Psoas muscle (tissue), 8 donors: ENCODE results near the gene CST9L. TPM values are rescaled to one million over a fixed set of nuclear protein-coding genes. Genes with fewer than 3 reads are reported as not detected.

Source experiments
- ATAC-seq, 4 donors: fragments of 200-7000 bp; cut with Tn5 transposase; one replicate each; pipeline ENCODE4 v1.9.1; 2020; ENCODE audit warnings: moderate library complexity in 3 of 4, mild to moderate bottlenecking in 2 of 4
- DNase-seq, 2 donors: peaks; one replicate each; pipeline ENCODE4 v3.0.0-alpha.2; 2020
- H3K27ac ChIP-seq: fragments of 200-600 bp; one replicate; pipeline ENCODE4 v1.8.0; 2022
- H3K27me3 ChIP-seq, 3 donors: fragments of 200-600 bp in 1 of 3; one replicate each; pipeline versions ENCODE4 v1.6.1 to v1.8.0; 2013 to 2022; ENCODE audit warnings: low read length in 2 of 3, mild to moderate bottlenecking in 2 of 3, moderate library complexity in 1 of 3; ENCODE audit not compliant: insufficient read depth in 3 of 3
- H3K36me3 ChIP-seq, 2 donors: fragments of 200-600 bp in 1 of 2; one replicate each; pipeline versions ENCODE4 v1.6.1 to v1.8.0; 2013 to 2022; ENCODE audit warnings: low read depth in 1 of 2, mild to moderate bottlenecking in 1 of 2, moderate library complexity in 1 of 2; ENCODE audit not compliant: insufficient read depth in 1 of 2
- H3K4me1 ChIP-seq: fragments of 200-600 bp; one replicate; pipeline ENCODE4 v1.8.0; 2022
- H3K4me3 ChIP-seq: fragments of 200-600 bp; one replicate; pipeline ENCODE4 v1.8.0; 2022; ENCODE audit warnings: mild to moderate bottlenecking
- H3K9me3 ChIP-seq: fragments of 200-600 bp; one replicate; pipeline ENCODE4 v1.8.0; 2022
- CTCF ChIP-seq: fragments of 200-600 bp; IDR thresholded peaks from one replicate; pipeline ENCODE4 v1.8.0; 2022; ENCODE audit warnings: antibody characterized with exemption
- WGBS, 3 donors: extraction: QIAGEN DNeasy Blood & Tissue Kit; methylation state at CpG; one replicate each; pipeline versions ENCODE4 v1.1.6 to v1.1.7; 2013; 5-methylcytosine and 5-hydroxymethylcytosine counted together
- intact Hi-C, 2 donors: fragments of 100-400 bp; cut with DNase I; formaldehyde crosslinking; loops; one replicate each; pipeline versions ENCODE4 v1.11.0 to v1.14.2; 2022
- polyA plus RNA-seq, 3 donors: library from polyadenylated mRNA; stranded (reverse); fragments of 200-250 nt; gene quantifications; one replicate each; pipeline ENCODE4 v1.2.3, GENCODE V29; 2013
- total RNA-seq, 4 donors: library from RNA; stranded (reverse); fragmentation: NEBNext Ultra II Directional in 2 of 4; extraction: Animal tissue kit (Norgen Biotek cat#: 25700) in 2 of 4; gene quantifications; one replicate each; pipeline versions ENCODE4 v1.2.1 to v1.2.4, GENCODE V29; 2021 to 2023
- donor health status: healthy with polysubstance abuse.
- donor health status: DM: no; HTN: no; CAD: no; lungs with moderate emphysema.
- donor health status: Bipolar disorder and iron deficiency.
- donor health status: healthy.
- donor health status: DM: yes; HTN: yes; CAD: no.
- donor health status: DM: no; HTN: no; CAD: no.
- donor health status: DM: no; HTN: no; CAD: no.
- donor health status: DM: yes; HTN: yes; CAD: no.

Gene CST9L
- total and polyA plus RNA-seq, 7 donors, result not detected

GRCh38 chr20:23551383-23551782 lies 16.9 kb downstream of the CST9L start:
- no peak for TF ChIP-seq CTCF
- H3K27ac ChIP-seq, result no peak overlapping the region
- ATAC-seq (no peak), DNase-seq (no peak)
- no peaks in the 10 kb centered on the region for H3K36me3 ChIP-seq
- H3K27me3 ChIP-seq, result no peaks in the 10 kb centered on the region
- no peaks in the 10 kb centered on the region for H3K4me1 ChIP-seq
- H3K9me3 ChIP-seq, result no peaks in the 10 kb centered on the region
- no peak overlapping the region for H3K4me3 ChIP-seq
- intact Hi-C loops, result no loop called here

- Histone ChIP-seq H3K4me3 (no peak overlapping the region), H3K9me3 (no peaks in the 10 kb centered on the region), H3K27me3 (peaks cover 0 to 3% (median 0%) of the 10 kb centered on the region in 3 donors), H3K4me1 (no peaks in the 10 kb centered on the region), H3K36me3 (no peaks in the 10 kb centered on the region), H3K27ac (no peak overlapping the region)
- 67 to 77% (median 72%) methylated on average over 4 of the region's 4 CpGs for WGBS, 3 donors
- no peak for TF ChIP-seq CTCF
- intact Hi-C loops, result no loop called here
- ATAC-seq (no peak), DNase-seq (no peak)
These were observed 18.1 kb downstream of the CST9L start for GRCh38 chr20:23550227-23550626.

DNA sequence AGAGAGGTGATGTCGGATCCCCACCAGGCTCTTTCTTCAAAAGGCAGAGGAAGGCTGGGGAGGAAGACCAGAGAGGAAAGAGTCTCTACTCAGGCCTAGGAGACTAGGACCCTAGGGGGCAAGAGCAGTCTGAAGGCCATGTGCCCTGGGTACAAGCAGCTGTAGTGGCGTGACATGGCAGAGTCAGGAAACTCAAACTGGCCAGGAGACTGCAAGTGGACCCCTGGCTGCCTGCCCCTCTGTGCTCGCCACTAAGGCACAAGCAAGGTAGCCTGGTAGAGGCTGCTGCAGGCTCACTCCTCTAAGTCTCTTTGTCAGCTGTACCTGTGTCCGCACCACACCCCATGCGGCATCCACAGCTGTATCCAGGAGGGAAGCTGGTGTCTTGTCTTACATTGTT lies 19.9 kb downstream of the CST9L start:
- DNase-seq (no peak), ATAC-seq (no peak)
- WGBS, 3 donors, result 60 to 68% (median 65%) methylated on average over 5 of the region's 5 CpGs
- Histone ChIP-seq H3K27me3 (peaks cover 0 to 3% (median 0%) of the 10 kb centered on the region in 3 donors), H3K27ac (no peak overlapping the region), H3K4me3 (no peak overlapping the region), H3K9me3 (no peaks in the 10 kb centered on the region), H3K36me3 (no peaks in the 10 kb centered on the region), H3K4me1 (no peaks in the 10 kb centered on the region)
- TF ChIP-seq CTCF, result no peak
- intact Hi-C loops, result no loop called here

- Histone ChIP-seq H3K4me1 (no peaks in the 10 kb centered on the region), H3K4me3 (no peak overlapping the region), H3K27ac (no peak overlapping the region), H3K27me3 (peaks cover 0 to 3% (median 0%) of the 10 kb centered on the region in 3 donors), H3K9me3 (no peaks in the 10 kb centered on the region), H3K36me3 (no peaks in the 10 kb centered on the region)
- DNase-seq, result no peak
- 36 to 48% (median 38%) methylated on average over 5 of the region's 5 CpGs for WGBS, 3 donors
- no peak for TF ChIP-seq CTCF
- no peak for ATAC-seq
- intact Hi-C loops, result no loop called here
These were observed 20.7 kb downstream of the CST9L start for GRCh38 chr20:23547613-23548012.

- TF ChIP-seq CTCF, result no peak
These were observed 21.7 kb downstream of the CST9L start for GRCh38 chr20:23546435-23547144.

More at GRCh38 chr20:23546435-23547144, 21.7 kb downstream of the CST9L start:
- peaks cover 0 to 3% (median 0%) of the 10 kb centered on the region in 3 donors for H3K27me3 ChIP-seq
- ATAC-seq (no peak), DNase-seq (no peak)
- H3K4me3 ChIP-seq, result no peak overlapping the region
- H3K4me1 ChIP-seq, result no peaks in the 10 kb centered on the region
- intact Hi-C loops, result no loop called here
- H3K9me3 ChIP-seq, result no peaks in the 10 kb centered on the region
- H3K36me3 ChIP-seq, result no peaks in the 10 kb centered on the region
- no peak overlapping the region for H3K27ac ChIP-seq
- WGBS, 3 donors, result 82 to 88% (median 84%) methylated on average over 12 of the region's 12 CpGs
